ENCODE results near the gene DRC7. TPM values are rescaled to one million over a fixed set of nuclear protein-coding genes. Genes with fewer than 3 reads are reported as not detected.

DRC7 gene
- polyA plus RNA-seq, 1 donor (not counting 4 experiments of a cell fraction or from before 2014, with no cell fraction given), result not detected

GRCh38 chr16:57648581-57649442 is 45.8 kb upstream of the DRC7 start:
- Histone ChIP-seq H3K79me2 (ENCODE audit: control insufficient read depth, insufficient read depth, low read length) (peaks cover 8% of the 10 kb centered on the region), H3K27me3 (ENCODE audit: control insufficient read depth, extremely low read depth, insufficient read depth, low read length) (no peaks in the 10 kb centered on the region), H3K4me1 (ENCODE audit: control insufficient read depth, extremely low read depth, insufficient read depth, low read length) (peaks cover 43% of the 10 kb centered on the region), H4K20me1 (ENCODE audit: control insufficient read depth, extremely low read depth, insufficient read depth, low read length) (peaks cover 3% of the 10 kb centered on the region), H3K9me3 (ENCODE audit: control insufficient read depth, low read depth, low read length) (no peaks in the 10 kb centered on the region), H3K9me1 (ENCODE audit: control insufficient read depth, extremely low read depth, insufficient read depth, low read length) (no peaks in the 10 kb centered on the region), H3K36me3 (ENCODE audit: control insufficient read depth in 2 of 2, extremely low read depth in 1 of 2, insufficient read depth in 2 of 2, low read length in 2 of 2) (peaks cover 34 to 40% of the 10 kb centered on the region in 2 experiments), H3K9ac (ENCODE audit: control insufficient read depth, extremely low read depth, insufficient read depth, low read length) (no peak overlapping the region), H2AFZ (ENCODE audit: control insufficient read depth, low read length) (no peak overlapping the region), H3K4me2 (ENCODE audit: control insufficient read depth, extremely low read depth, insufficient read depth, low read depth, low read length) (no peak overlapping the region), H3K27ac (ENCODE audit: control insufficient read depth, insufficient read depth, low read length) (no peak overlapping the region), H3K4me3 (ENCODE audit: control insufficient read depth in 2 of 3, extremely low read depth in 1 of 3, insufficient read depth in 2 of 3, low read depth in 1 of 3, low read length in 3 of 3) (no peak overlapping the region)
- peak; percentile 53 for FAIRE-seq
- dilution Hi-C loops (cut with MboI; ENCODE audit: extremely low pct_ligation_motif_present, low sequenced_read_pairs), result no loop called here
- no peak for DNase-seq (ENCODE audit: low read depth, low spot score)
- peak; percentile 100 for TF ChIP-seq CTCF (optimal IDR thresholded peaks at IDR 0.05 in 1 of 3, IDR thresholded peaks at IDR 0.05 in 1 of 3, conservative IDR thresholded peaks at IDR 0.05 in 1 of 3; ENCODE audit: extremely low read depth in 1 of 3, insufficient read depth in 2 of 3, low read length in 3 of 3)
- TF ChIP-seq EZH2 (IDR thresholded peaks at IDR 0.05; ENCODE audit: low read length), result no peak

GRCh38 chr16:57649443-57649751 is 45.2 kb upstream of the DRC7 start:
- Histone ChIP-seq H4K20me1 (ENCODE audit: control insufficient read depth, extremely low read depth, insufficient read depth, low read length) (peaks cover 3% of the 10 kb centered on the region), H3K4me1 (ENCODE audit: control insufficient read depth, extremely low read depth, insufficient read depth, low read length) (peaks cover 45% of the 10 kb centered on the region), H3K9me1 (ENCODE audit: control insufficient read depth, extremely low read depth, insufficient read depth, low read length) (no peaks in the 10 kb centered on the region), H3K79me2 (ENCODE audit: control insufficient read depth, insufficient read depth, low read length) (peaks cover 5% of the 10 kb centered on the region), H3K4me2 (ENCODE audit: control insufficient read depth, extremely low read depth, insufficient read depth, low read depth, low read length) (no peak overlapping the region), H3K4me3 (ENCODE audit: control insufficient read depth in 2 of 3, extremely low read depth in 1 of 3, insufficient read depth in 2 of 3, low read depth in 1 of 3, low read length in 3 of 3) (no peak overlapping the region), H3K9me3 (ENCODE audit: control insufficient read depth, low read depth, low read length) (no peaks in the 10 kb centered on the region), H3K27ac (ENCODE audit: control insufficient read depth, insufficient read depth, low read length) (no peak overlapping the region), H2AFZ (ENCODE audit: control insufficient read depth, low read length) (no peak overlapping the region), H3K9ac (ENCODE audit: control insufficient read depth, extremely low read depth, insufficient read depth, low read length) (no peak overlapping the region), H3K27me3 (ENCODE audit: control insufficient read depth, extremely low read depth, insufficient read depth, low read length) (no peaks in the 10 kb centered on the region), H3K36me3 (ENCODE audit: control insufficient read depth in 2 of 2, extremely low read depth in 1 of 2, insufficient read depth in 2 of 2, low read length in 2 of 2) (peaks cover 35 to 38% of the 10 kb centered on the region in 2 experiments)
- dilution Hi-C loops (cut with MboI; ENCODE audit: extremely low pct_ligation_motif_present, low sequenced_read_pairs), result no loop called here
- DNase-seq (ENCODE audit: low read depth, low spot score) (no peak), FAIRE-seq (no peak)
- TF ChIP-seq CTCF (optimal IDR thresholded peaks at IDR 0.05 in 1 of 3, IDR thresholded peaks at IDR 0.05 in 1 of 3, conservative IDR thresholded peaks at IDR 0.05 in 1 of 3; ENCODE audit: extremely low read depth in 1 of 3, insufficient read depth in 2 of 3, low read length in 3 of 3), result no peak
- no peak for TF ChIP-seq EZH2 (IDR thresholded peaks at IDR 0.05; ENCODE audit: low read length)

Measured in keratinocyte (primary cell).